GM19240 (cell line): ENCODE measurements around the gene ZSCAN22.

Source experiments
- DNase-seq: peaks from one replicate; pipeline ENCODE4 v3.0.0; 2011; ENCODE audit warnings: low spot score; ENCODE audit not compliant: insufficient read length

The ZSCAN22 gene

GRCh38 chr19:58350871-58351557 is 24.2 kb downstream of the ZSCAN22 start:
- no peak for DNase-seq

GRCh38 chr19:58351558-58351878 is 24.7 kb downstream of the ZSCAN22 start:
- DNase-seq: no peak

GRCh38 chr19:58351990-58352755 is 25.4 kb downstream of the ZSCAN22 start:
- no peak for DNase-seq

- no peak for DNase-seq
These were observed 26.2 kb downstream of the ZSCAN22 start, which contains the start of gene A1BG for GRCh38 chr19:58352760-58353671. TSS of gene A1BG (minus strand) at chr19:58353492. CDS start at chr19:58353437, 55 bp downstream.

- no peak for DNase-seq
These were observed 27.1 kb downstream of the ZSCAN22 start for GRCh38 chr19:58353717-58354477.

DNA sequence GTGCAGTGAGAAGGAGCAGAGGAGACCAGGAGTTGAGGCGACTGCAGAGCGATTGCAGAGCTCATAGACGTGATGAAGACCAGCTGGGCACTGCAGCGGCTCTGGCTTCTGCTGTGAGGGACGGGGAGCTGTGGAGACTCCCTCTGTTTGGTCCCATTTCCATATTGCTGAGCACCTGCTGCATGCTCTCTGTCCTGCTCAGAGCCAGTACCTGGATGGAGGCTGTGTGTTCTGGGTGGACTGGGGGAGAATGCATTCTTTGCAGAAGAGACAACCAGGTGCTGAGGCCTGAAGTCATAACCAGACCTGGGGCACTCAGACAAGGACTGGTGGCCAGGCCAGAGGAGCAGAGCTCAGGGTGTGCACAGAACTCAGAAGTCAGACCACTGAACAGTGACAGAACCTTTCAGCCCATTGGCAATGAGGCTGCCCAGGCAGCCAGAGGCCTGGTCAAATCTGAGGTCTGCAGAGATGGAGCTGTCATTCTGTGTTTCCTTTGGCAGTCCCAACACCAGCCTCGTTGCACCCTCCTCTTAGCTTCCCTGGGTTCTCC is 27.8 kb downstream of the ZSCAN22 start:
- no peak for DNase-seq

DNA sequence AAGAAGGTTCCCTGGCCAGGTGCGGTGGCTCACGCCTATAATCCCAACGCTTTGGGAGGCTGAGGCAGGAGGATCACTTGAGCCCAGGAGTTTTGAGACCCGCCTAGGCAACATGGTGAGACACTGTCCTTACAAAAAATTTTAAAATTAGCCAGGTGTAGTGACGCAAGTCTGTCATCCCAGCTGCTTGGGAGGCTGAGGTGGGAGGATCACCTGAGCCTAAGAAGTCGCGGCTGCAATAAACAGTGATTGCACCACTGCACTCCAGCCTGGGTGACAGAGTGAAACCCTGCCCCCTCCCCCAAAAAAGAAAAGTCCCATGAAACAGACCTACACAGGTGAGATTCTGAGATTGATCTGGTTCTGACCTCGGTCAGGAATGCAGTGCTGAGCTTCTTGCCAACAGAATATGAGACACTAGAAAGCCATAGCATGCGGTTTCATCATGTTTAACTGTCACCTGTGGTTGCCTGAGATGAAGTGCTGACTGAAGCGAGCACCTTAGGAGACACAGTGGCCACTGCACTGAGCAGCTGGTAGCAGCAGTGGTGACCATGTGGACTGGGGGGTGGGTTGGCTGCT is 28.5 kb downstream of the ZSCAN22 start:
- DNase-seq: no peak

DNA sequence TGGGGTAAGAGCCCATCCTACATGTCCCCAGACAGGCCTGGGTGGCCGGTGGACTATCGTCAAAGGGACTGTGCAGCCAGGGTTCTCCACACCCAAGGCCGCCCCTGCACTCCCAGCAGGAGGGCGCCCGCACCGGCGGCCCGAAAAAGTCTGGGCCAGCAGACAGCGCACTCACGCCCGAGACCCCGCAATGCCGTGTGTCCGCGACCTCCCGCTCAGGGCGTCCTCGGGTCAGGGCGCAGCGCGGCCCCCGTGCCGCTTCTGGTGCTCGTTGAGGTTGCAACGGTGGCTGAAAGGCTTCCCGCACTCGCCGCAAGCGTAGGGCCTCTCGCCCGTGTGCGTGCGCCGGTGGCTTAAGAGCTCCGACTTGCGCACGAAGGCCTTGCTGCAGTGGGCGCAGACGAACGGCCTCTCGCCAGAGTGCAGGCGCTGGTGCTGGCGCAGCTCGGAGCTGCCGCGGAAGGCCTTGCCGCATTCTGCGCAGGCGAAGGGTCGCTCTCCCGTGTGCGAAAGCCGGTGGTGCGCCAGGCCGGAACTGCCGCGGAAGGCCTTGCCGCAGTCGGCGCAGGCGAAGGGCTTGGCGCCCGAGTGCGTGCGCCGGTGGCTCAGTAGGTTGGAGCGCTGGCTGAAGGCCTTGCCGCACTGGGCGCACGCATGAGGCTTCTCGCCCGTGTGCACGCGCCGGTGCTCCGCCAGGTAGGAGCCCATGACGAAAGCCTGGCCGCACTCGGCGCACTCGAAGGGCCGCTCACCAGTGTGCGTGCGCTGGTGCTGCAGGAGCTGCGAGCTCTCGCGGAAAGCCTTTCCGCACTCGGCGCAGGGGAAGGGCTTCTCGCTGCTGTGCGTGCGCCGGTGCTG is 29.3 kb downstream of the ZSCAN22 start:
- no peak for DNase-seq

GRCh38 chr19:58356766-58357480 is 30.1 kb downstream of the ZSCAN22 start:
- no peak for DNase-seq

DNA sequence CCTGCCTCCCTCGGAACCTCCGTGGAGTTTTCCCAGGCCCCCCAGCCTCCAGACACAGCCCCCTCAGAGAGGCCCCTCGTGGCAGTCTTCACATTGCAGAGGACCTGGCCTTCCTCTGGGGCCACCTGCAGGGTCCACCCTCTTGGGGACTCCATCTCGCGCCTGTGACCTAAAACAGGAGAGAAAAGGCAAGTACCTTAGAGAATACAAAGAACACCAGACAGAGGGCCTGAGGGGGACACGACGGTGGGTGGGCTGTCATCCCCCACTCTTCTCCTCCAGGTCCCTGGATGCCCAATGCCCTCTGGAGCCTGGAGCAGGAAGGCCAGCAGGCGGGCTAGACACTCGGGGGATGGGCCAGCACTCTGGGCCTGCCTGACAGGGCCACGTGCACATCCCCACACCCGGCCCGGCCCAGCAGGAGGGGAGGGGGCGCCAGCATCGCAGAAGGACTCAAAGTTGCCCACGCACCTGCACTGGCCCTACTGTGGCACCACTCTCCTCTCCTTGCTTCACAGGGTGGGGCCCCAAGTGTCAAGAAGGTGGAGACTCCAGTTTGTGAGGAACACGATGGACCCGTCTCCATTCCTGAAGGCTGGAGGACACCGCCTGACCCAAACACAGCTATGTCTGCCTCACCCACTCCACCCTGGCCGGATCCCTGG is 30.8 kb downstream of the ZSCAN22 start:
- no peak for DNase-seq

GRCh38 chr19:58361900-58362271 is 35.1 kb downstream of the ZSCAN22 start:
- DNase-seq: peak; percentile 75

DNA sequence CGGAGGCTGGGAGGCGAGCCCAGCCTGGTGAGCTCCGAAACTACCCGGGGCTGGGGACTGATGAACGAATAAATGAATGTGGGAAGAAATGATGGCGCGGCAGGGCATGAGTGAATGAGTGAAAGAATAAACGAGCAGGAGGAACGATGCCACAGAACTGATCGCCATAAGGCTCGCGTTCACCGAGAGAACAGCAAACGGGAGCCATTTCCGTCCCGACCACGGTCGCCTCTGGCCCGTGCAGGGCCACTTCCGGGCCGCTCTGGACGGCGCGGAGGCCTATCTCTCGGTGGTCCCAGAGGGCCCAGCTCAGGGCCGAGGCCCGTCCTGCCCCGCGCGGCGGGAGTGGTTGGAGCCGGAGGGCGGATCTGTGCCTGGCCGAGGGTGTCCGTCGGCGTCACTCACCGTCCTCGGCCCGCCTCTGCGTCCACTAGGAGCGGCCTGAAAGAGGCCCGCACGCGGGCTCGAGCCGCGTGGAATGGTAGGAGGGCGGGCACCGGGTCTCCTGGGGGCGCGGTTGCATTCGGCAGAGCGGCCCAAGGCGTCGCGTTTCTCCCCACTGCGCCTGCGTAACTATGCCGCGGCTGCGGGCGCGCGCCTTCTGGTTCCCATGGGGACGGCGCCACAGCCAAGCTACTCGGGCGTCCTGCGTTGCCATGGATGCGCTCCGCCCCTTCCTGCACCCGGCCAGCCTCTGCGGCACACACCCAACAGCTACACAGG is 35.6 kb downstream of the ZSCAN22 start, which contains the start of gene ZNF497:
Gene ZNF497 (minus strand): TSS at position 480 of the 723 bp plus-strand sequence. CDS start 5,116 bp downstream, outside the sequence.
- DNase-seq: peak; percentile 100

DNA sequence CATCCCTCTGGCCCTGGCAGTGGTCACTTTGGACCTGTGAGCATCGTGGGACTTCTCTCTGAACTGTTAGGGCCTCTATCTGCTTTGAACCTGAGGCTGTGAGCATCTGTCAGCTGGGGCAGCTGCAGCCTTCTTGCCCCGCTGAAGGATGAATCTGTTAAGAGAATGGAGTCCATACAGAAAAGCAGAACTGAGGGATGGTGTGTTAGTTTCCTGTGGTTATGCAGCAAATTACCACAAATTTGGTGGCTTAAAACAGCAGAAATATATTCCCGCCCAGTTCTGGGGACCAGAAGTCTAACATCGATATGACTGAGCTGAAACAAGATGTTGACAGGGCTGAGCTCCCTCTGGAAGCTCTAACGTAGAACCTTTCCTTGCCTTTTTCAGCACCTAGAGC is 37.4 kb downstream of the ZSCAN22 start:
- DNase-seq: no peak

GRCh38 chr19:58366585-58367430 is 40.0 kb downstream of the ZSCAN22 start:
- DNase-seq: no peak

DNA sequence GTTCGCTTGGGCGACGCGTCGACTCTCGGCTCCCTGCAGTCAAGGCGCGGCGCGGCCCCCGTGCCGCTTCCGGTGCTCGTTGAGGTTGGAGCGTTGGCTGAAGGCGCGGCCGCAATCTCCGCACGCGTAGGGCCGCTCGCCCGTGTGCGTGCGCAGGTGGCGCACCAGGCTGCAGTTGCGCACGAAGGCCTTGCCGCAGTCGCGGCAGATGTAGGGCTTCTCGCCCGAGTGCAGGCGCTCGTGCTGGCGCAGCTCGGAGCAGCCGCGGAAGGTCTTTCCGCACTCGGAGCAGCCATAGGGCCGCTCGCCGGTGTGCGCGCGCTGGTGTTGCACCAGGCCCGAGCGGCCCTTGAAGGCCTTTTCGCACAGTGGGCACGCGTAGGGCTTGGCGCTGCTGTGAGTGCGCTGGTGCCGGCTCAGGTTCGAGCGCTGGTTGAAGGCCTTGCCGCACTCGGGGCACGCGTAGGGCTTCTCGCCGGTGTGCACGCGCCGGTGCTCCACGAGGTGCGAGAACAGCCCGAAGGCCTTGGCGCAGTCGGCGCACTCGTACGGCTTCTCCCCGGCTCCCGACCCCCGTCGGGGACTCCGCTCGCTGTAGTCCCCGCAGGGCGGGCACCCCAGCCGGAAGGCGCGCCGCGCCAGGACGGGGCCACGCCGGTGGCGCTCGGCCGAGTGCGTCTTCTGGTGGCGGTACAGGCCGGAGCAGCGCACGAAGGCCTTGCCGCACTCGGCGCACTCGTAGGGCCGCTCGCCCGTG is 41.1 kb downstream of the ZSCAN22 start:
- no peak for DNase-seq
